Measurements from ENCODE around the gene NOC2L. TPM values are rescaled to one million over a fixed set of nuclear protein-coding genes. Genes with fewer than 3 reads are reported as not detected.
"Not testable (repeated sequence)": the region's sequence is repeated elsewhere in the genome, so short reads cannot be mapped to it uniquely, and the experiment has no call there.

NOC2L gene
- total RNA-seq, 2 donors from 2014 or later = 29.5 to 38.8 TPM

DNA sequence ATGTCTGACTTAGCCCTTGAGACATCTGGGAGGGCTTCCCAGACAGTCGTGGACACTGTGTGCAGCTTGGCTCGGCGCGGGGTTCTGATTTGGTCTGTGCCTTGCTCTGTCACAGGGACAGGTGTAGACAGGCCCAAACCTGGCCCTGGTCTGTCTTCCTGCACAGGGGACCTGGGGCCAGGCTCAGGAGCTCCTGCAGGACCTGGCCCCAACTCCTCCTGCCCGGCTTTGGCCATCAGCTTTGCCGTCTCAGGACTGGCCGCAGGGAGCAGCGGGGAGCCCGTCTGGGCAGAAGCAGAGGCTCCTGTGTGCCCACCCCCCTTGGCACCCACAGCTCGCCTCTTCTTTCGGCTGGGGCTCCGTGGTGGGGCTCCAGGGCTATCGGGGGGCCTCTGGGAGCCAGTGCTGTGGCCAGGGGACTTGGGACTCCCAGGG lies 21.1 kb upstream of the NOC2L start:
- no peaks in the 10 kb centered on the region for H3K9me3 ChIP-seq
- H3K27me3 ChIP-seq = no peaks in the 10 kb centered on the region
- peaks cover 15% of the 10 kb centered on the region for H3K36me3 ChIP-seq
- TF ChIP-seq, protein P1, sequence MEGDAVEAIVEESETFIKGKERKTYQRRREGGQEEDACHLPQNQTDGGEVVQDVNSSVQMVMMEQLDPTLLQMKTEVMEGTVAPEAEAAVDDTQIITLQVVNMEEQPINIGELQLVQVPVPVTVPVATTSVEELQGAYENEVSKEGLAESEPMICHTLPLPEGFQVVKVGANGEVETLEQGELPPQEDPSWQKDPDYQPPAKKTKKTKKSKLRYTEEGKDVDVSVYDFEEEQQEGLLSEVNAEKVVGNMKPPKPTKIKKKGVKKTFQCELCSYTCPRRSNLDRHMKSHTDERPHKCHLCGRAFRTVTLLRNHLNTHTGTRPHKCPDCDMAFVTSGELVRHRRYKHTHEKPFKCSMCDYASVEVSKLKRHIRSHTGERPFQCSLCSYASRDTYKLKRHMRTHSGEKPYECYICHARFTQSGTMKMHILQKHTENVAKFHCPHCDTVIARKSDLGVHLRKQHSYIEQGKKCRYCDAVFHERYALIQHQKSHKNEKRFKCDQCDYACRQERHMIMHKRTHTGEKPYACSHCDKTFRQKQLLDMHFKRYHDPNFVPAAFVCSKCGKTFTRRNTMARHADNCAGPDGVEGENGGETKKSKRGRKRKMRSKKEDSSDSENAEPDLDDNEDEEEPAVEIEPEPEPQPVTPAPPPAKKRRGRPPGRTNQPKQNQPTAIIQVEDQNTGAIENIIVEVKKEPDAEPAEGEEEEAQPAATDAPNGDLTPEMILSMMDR (IDR thresholded peaks at IDR 0.05) = no peak
- peak overlapping the region; percentile 34 to 41 for H3K4me3 ChIP-seq
- H3K27ac ChIP-seq = peak overlapping the region; percentile 91 to 93
- peaks cover 0 to 55% of the 10 kb centered on the region in 2 donors for H3K4me1 ChIP-seq
- no peak for DNase-seq (ENCODE audit: low spot score)

DNA sequence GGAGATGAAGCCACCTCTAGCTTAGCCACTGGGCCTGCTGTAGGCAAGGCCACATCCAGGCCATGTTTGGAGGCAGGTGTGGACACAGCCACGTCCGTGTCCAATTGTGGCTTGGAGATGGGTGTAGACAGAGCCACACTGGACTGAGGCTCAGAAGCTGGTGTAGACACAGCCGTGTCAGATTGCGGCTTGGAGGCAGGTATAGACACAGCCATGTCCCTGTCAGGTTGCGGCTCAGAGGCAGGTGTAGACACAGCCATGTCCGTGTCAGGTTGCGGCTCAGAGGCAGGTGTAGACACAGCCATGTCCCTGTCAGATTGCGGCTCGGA lies 20.7 kb upstream of the NOC2L start:
- Histone ChIP-seq H3K4me1 (peaks cover 0 to 55% of the 10 kb centered on the region in 2 donors), H3K27ac (peak overlapping the region; percentile 91 to 93), H3K27me3 (no peaks in the 10 kb centered on the region), H3K36me3 (peaks cover 15% of the 10 kb centered on the region), H3K4me3 (peak overlapping the region in 1 of 2 donors; percentile 34), H3K9me3 (no peaks in the 10 kb centered on the region)
- no peak for DNase-seq (ENCODE audit: low spot score)
- TF ChIP-seq, protein P1 (IDR thresholded peaks at IDR 0.05) = no peak

DNA sequence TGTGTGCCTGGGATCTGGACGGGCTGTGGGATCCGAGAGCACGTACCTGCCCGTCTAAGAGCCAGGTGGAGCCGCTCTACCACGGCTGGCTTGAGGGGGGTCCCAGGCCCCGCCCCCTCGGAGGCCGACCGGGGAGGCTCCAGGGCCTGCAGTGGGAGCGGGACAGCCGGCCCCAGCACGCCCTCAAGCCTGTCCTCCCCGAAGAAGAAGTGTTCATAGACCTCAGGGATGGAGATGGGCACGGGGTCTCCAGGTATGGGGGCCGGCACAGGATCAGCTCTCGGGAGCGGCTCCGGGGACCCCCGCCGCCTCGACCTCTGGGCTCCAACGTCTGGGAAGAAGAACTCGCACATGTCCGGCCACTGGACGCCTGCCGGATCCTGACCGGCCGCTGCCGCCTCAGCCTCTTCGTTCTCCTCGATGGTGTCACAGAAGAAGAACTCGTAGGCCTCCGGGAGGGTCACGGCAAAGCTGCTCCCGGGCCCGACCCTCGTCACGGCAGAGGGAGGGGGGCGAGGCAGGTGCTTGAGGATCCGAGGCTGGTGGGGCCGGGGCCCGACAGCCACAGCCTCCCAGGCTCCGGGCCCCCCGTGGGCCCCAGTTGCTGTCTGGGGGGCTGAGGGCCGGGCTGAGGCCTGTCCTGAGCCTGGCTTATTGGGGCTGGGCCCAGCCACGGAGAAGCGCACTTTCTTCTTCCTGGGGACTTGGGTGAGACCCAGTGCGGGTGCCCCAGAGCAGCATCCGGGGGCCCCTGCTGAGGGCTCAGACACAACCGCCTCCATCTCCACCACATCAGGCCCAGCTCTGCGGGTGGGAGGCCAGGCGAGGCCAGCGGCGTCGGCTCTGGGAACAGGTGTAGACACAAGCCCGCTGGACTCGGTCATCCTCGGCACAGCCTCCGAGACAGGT lies 20.0 kb upstream of the NOC2L start:
- Histone ChIP-seq H3K4me1 (peaks cover 0 to 53% of the 10 kb centered on the region in 2 donors), H3K36me3 (peaks cover 15% of the 10 kb centered on the region), H3K27me3 (no peaks in the 10 kb centered on the region), H3K4me3 (peak overlapping the region; percentile 7 to 34), H3K9me3 (no peaks in the 10 kb centered on the region), H3K27ac (peak overlapping the region; percentile 91 to 93)
- DNase-seq (ENCODE audit: low spot score) = no peak
- TF ChIP-seq, protein P1 (IDR thresholded peaks at IDR 0.05) = no peak

DNA sequence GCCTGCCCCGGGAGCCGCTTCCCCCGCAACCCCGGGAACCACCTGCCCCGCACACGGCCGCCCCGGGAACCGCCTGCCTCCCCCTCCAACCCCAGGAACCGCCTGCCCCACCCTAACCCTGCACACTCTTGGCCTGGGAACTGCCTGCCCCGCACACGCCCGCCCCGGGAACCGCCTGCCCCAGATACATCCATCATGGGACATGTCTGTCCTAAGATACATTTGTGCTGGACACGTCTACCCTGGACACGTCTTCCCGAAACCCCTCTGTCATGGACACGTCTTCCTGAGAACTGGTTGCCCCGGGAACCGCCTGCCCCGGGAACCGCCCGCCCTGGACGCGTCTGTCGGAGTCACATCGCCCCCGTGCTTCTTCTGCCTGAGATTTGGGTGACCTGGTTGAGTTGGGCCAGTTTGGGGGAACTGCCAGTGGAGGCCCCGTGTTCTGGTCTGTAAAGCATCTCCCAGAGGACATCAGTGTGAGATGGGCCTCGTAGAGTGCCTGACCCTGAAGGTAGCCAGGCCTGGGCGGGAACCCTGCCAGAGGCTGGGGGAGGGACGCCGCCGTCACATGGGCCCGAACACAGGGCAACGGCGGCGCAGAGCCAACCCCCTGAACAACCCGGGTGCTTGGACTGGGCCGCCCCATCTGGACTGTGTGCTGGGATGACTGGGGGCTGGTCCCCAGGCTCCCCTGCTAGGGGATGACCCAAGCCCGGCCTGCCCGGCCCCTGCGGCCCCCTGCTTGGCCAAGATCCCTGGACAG lies 19.2 kb upstream of the NOC2L start:
- peak overlapping the region; percentile 7 to 34 for H3K4me3 ChIP-seq

DNA sequence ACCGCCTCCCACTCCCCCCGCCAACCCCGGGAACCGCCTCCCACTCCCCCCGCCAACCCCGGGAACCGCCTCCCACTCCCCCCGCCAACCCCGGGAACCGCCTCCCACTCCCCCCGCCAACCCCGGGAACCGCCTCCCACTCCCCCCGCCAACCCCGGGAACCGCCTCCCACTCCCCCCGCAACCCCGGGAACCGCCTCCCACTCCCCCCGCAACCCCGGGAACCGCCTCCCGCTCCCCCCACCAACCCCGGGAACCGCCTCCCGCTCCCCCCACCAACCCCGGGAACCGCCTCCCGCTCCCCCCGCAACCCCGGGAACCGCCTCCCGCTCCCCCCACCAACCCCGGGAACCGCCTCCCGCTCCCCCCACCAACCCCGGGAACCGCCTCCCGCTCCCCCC lies 17.7 kb upstream of the NOC2L start:
- not testable (repeated sequence) for H3K27me3 ChIP-seq; DNase-seq (ENCODE audit: low spot score); H3K4me3 ChIP-seq; H3K9me3 ChIP-seq; H3K27ac ChIP-seq
- H3K4me1 ChIP-seq = peaks cover 0 to 41% of the 10 kb centered on the region in 2 donors
- H3K36me3 ChIP-seq = peaks cover 15% of the 10 kb centered on the region

More for the DNA sequence above, 19.2 kb upstream of the NOC2L start:
- TF ChIP-seq, protein P1 (IDR thresholded peaks at IDR 0.05) = no peak
- H3K4me1 ChIP-seq = peaks cover 0 to 48% of the 10 kb centered on the region in 2 donors
- H3K36me3 ChIP-seq = peaks cover 15% of the 10 kb centered on the region
- no peak for DNase-seq (ENCODE audit: low spot score)
- no peaks in the 10 kb centered on the region for H3K9me3 ChIP-seq
- peak overlapping the region; percentile 53 to 91 for H3K27ac ChIP-seq
- no peaks in the 10 kb centered on the region for H3K27me3 ChIP-seq

Measured in right atrium auricular region (tissue), 2 donors.